HG02973 (cell line): ENCODE results near the gene EDEM3.
A peak's percentile ranks its signal among the peaks of the same experiment; 100 is the strongest.
"Not testable (repeated sequence)": the region's sequence is repeated elsewhere in the genome, so short reads cannot be mapped to it uniquely, and the experiment has no call there.

Experiments used
- ATAC-seq: cut with Tn5 transposase; IDR thresholded peaks from one replicate; pipeline ENCODE4 v1.9.1; 2021; ENCODE audit warnings: moderate library complexity; ENCODE audit not compliant: unreplicated experiment

The EDEM3 gene

DNA sequence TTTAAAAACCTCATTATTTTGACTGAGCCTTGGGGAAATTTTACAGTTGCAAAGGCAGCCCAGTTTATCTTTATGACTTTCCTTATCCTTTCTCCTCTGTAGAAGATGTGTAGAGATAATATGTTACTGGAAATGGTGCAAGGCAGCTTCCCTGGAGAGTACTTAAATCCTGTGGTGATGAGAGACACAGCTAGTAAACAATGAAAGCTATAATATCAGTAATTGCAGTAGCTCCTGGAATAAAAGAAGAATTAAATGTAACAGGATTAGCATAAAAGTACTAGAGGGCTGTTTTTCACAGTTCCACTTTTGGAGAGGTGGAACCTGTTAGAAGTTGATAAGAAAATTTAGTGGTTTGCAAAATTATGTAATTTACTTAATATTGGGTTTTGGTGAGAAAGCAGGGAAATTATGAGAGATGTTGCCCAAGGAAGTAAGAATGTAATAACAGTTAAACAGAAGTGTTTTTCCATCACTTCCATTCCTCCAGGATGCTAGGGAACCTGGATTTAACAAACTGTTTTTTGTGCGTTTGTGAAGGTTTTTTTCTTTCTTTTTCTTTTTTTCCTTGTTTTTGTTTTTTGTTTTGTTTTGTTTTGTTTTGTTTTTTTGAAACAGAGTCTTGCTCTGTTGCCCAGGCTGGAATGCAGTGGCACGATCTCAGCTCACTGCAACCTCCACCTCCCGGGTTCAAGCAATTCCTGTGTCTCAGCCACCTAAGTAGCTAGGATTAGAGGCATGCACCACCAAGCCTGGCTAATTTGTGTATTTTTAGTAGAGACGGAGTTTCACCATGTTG lies 15.7 kb upstream of the EDEM3 start:
- no peak for ATAC-seq

- no peak for ATAC-seq
Measured at GRCh38 chr1:184769241-184769640, 14.6 kb upstream of the EDEM3 start.

- no peak for ATAC-seq
Measured at GRCh38 chr1:184768467-184768866, 13.8 kb upstream of the EDEM3 start.

- ATAC-seq, result no peak
Measured at GRCh38 chr1:184767591-184767990, 12.9 kb upstream of the EDEM3 start.

- no peak for ATAC-seq
Measured at GRCh38 chr1:184764483-184764882, 9.8 kb upstream of the EDEM3 start.

GRCh38 chr1:184763520-184763919 lies 8.9 kb upstream of the EDEM3 start:
- not testable (repeated sequence) for ATAC-seq

DNA sequence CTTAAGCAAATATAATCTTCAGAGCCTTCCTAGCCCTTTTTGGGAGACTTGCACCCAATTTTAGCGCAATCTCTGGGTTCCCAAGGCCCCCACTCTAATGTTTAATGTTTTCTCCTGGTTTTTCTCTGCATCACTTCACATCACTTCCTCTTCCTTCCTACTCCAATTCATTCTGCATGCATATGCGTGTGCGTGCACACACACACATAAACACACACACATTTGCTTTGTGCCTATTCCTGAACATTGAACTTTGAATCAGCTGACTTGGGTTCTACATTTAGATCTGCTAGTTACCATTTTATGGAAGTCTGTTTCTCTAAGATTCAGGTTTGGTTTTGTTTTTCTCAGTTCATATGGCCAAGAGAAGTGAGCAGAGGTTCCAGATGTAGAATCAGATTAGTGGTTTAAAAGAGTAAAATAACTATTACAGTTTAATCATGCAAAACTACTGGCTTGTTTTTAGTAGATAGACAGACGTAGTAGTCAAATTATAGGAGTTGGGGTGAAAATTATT lies 7.4 kb upstream of the EDEM3 start:
- no peak for ATAC-seq

DNA sequence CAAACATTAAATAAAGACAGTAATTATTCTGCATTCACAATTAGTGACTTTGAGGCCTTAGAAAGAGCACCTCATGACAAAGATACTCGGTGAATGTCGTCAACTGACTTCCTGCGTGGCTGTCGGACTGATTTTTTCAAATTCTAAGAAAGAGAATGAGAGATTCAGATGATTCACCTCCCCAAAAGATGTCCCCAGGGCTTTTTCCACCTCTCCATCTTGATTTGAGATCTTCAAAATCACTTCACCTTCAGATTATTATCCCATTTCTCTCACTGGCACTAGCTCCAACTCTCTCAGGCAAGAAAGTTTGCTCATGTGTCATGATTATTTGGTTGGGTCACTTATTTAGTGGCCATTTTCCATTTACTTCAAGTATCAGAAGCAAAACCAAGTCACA lies 5.0 kb upstream of the EDEM3 start:
- no peak for ATAC-seq

GRCh38 chr1:184759112-184759511 lies 4.5 kb upstream of the EDEM3 start:
- ATAC-seq, result no peak

DNA sequence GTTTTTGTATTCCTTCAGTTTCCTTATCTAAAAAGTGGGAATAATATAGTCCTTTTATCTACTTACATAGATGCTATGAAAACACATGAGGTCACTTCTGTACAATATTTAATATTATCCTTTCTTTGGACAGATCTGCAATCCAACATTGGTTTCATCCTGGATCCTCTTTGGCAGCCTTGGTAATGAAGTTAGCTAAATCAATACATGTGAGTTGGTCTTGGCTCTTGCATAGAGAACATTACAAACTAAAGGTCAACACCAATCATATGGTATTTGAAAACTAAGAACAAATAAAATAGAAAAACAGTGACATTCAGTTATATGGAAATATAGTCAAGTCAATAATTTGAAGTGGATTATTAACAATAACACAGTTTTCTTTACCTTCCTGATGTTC lies 3.2 kb upstream of the EDEM3 start:
- ATAC-seq, result no peak

GRCh38 chr1:184757406-184757805 lies 2.7 kb upstream of the EDEM3 start:
- no peak for ATAC-seq

DNA sequence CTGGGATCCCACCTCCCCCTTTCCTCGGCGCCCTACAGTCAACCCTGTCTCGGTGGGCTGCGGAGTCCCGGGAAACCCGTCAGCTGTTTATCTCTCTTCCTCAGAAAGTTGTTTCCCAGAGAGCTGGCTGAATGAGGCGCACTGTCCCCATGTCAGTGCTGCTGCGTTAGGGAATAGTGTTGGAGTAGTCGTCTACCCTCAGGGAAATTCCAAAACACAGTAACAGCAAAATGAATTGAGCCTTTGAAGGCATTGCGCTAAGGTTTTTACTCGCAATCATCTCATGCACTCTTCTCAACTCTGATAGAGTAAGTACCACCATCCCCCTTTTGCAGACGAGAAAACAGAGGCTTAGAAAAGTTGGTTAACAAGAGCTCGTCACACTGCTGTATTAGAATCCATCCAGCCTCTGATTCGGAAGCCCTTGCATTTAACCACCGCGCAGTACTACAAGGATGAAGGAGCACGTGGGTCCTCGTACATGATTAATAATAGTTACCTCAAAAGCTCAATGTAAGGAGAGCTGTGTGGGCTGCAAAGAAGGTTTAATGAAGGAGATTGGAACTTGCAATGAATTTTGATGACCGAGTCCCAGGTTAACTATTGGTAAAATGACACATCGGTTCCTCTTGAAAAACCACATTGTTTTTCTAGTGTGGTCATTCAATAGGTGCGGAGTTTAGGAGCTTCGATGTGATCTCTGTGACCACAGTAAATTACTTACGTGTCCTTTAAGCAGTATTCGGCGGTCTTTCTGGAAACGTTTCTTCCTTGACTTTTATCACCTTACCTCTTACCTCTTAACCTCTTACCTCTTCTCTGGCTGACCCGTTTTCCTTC lies 788 bp upstream of the EDEM3 start:
- ATAC-seq, result no peak

- ATAC-seq, result peak; percentile 15
Measured at GRCh38 chr1:184753608-184754475, 816 bp downstream of the EDEM3 start.

DNA sequence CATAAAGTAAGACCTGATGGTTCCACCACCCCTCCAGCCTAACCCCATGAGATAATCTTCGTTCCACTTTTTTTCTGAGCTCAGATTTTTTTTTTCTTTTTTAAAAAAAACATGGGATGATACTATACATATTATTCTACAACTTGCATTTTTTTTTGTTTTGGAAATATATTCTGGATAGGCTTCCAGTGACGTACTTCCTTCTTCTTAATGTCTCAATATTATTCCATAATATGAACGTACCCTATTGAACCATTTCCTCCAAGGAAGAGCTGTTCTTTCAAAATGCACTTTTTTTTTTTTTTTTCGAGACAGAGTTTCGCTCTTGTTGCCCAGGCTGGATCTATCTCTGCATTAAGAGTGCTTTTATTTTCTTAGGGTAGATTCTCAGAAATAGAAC lies 1.5 kb downstream of the EDEM3 start:
- no peak for ATAC-seq

DNA sequence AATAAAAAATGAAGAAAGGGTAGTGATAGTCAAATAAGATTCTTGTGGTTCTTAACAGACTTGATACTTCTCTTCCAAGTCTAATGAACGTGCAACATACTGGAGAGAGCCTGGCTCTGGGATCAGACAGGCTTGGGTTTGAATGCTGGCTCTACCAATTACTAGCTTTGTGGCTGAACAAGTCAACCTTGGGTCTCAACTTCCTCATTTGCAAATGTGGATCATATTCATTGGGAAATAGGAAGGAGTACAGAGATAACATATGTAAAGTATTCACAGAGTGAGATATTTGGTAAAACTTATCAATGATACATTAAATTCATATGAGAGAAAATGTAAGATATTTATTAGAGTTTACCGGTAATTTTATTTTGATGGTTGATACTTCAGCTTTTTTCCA lies 2.0 kb downstream of the EDEM3 start:
- no peak for ATAC-seq

DNA sequence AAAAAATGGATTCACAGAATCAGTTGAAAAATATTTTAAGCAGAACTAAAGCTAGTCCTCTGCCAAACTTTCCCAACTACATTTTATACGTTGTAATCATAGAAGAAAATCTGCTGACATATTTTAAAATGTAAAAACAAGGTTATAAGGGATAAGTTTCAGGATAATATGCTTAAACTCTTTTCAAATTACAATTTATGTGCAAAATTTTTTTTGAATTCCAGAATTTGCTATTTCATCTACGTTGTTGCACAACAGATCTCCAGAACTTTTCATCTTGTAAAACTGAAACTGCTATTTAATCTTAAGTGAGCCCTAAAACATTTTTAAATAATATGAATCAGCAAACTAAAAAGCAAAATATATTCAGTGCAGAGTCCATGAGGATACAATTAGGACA lies 5.9 kb downstream of the EDEM3 start:
- ATAC-seq, result no peak

DNA sequence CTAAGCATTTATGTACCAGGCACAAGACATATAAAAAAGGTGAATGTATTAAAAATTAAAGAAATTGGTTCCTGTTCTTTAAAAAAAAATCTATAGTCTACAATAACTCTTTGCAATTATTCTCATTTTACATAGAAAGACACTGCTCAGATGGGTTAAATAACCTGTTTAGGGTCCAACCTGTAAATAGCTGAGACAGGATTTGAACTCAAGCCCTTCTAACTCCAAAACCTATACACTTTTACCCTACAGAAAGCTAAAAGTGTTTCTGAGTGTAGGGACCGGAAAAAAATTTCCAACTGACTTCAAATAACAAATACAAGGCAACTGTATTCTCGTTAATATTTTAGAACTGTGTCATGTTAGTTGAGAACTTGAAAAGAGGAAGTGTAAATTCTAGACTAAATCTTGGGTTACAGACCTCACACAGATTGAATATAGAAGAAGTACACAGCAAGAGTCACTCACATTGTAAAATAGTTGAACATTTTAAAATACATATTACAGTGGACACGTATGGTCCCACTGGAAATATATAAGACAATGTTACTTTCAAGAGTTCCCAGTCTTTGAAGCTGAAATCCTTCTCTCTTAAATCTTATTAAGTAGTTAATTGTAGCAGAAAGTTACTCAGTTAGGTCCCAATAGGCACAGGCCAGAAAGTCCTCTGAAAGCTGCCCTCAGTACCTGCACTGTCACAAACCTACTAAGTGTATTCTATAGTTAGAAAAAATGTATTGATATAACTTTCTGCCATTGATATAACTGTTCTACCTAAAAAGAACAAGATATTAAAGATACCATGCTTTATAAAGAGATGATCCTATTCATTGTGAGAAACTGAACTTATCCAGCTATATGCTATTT lies 7.3 kb downstream of the EDEM3 start:
- peak; percentile 74 for ATAC-seq

DNA sequence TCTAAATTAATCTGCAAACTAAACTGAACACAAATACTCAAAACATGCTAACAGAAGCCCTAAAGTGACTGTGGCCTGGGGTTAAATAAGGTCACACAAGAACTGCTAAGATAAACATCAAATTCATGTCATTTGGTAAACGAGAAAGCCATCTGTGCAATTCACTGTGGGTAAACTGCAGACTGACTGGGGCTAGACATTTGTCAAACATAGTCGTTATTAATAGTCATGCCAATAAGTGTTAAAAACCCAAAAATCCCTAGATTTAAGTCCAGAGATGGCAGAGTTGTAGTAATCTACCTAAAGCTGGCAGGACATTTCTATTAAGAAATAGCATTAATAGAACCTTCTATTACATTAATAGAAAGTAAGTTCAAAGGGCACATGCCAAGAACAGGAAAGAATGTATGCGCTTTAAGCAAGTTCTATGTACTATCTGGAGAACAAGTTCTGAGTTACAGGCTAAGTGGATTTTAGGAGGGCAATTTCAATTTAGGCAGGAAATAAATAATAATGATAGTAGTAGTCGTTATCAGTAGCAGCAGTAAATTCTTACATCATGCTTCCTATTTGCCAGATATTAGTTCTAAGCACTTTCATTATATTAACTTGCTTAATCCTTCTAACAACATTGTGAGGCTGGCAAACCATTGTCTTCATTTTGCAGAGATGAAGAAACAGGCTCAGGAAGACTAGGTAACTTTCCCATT lies 8.6 kb downstream of the EDEM3 start:
- ATAC-seq, result no peak

DNA sequence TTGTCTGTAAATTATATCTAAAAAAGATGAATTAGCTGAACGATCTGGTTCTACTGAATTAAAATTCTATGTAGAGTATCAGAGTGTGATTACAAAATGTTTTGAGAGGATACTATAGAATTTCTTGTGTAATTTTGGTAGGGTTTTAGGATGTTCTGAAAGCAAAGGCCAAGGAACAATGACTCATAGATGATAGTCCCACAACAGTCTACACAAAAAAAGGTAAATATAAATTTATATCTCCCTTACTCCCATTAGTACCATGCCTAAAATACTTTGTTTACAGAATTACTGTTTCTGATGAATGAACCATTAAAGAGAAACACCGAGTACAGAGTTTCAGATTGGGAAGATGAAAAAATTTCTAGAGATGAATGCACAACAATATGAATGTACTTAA lies 9.5 kb downstream of the EDEM3 start:
- ATAC-seq, result no peak
